HFF-Myc (cell line): Measurements from ENCODE around the gene FRS3.

Experiments
- DNase-seq: peaks from one replicate; pipeline ENCODE4 v3.0.0-alpha.2; 2011; ENCODE audit warnings: low read depth; ENCODE audit errors: extremely low read depth
- H3K4me3 ChIP-seq: replicated peaks from 2 replicates; pipeline ENCODE4 v1.5.1; 2011; ENCODE audit warnings: low read depth, mild to moderate bottlenecking, control low read depth, low read length
- TF ChIP-seq, protein P1 (sequence below): IDR thresholded peaks from 2 replicates; pipeline ENCODE4 v1.5.1; 2012; ENCODE audit warnings: mild to moderate bottlenecking, low read depth, low read length, control low read depth; ENCODE audit errors: missing control alignments

Gene FRS3

GRCh38 chr6:41759106-41759904 lies 20.4 kb downstream of the FRS3 start:
- H3K4me3 ChIP-seq: no peak overlapping the region
- DNase-seq: no peak
- TF ChIP-seq, protein P1, sequence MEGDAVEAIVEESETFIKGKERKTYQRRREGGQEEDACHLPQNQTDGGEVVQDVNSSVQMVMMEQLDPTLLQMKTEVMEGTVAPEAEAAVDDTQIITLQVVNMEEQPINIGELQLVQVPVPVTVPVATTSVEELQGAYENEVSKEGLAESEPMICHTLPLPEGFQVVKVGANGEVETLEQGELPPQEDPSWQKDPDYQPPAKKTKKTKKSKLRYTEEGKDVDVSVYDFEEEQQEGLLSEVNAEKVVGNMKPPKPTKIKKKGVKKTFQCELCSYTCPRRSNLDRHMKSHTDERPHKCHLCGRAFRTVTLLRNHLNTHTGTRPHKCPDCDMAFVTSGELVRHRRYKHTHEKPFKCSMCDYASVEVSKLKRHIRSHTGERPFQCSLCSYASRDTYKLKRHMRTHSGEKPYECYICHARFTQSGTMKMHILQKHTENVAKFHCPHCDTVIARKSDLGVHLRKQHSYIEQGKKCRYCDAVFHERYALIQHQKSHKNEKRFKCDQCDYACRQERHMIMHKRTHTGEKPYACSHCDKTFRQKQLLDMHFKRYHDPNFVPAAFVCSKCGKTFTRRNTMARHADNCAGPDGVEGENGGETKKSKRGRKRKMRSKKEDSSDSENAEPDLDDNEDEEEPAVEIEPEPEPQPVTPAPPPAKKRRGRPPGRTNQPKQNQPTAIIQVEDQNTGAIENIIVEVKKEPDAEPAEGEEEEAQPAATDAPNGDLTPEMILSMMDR: no peak

DNA sequence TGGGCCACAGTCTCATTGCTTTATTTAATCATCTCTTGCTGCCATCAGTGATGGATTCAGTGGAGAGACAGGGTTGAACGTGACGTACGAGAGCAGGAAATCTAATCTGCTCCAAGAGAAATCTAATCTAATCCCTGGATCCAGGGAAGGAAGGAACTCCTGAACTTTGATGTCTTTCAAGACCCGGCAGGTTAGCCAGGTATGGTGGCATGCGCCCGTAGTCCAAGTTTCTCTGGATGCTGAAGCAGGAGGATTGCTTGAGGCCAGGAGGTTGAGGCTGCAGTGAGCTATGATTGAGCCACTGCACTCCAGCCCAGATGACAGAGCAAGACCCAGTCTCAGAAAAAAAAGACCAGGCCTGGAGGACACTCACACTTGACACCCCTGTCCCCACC lies 21.1 kb downstream of the FRS3 start:
- H3K4me3 ChIP-seq: no peak overlapping the region
- TF ChIP-seq, protein P1: no peak
- no peak for DNase-seq

- H3K4me3 ChIP-seq: no peak overlapping the region
- TF ChIP-seq, protein P1: no peak
- no peak for DNase-seq
Measured at GRCh38 chr6:41757931-41758640, 21.6 kb downstream of the FRS3 start.

DNA sequence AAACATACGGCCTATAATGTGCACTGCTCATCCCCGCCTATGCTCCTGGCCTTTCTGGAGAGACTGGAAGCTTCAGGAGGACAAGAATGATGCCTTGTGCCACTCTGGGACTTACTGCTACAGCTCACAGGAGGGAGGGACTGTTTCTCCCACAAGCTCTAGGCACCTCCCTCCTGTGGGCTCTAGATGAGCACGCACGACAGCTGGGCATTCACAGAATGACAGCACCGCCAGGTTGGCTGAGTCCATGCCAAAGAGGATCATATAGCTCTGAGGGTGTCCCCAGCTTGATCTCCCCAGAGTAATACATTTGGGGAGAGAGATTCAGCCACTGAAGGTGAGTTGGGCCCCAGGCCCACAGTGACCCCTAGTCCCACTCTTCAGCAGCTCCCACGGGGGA lies 22.4 kb downstream of the FRS3 start:
- no peak overlapping the region for H3K4me3 ChIP-seq
- TF ChIP-seq, protein P1: no peak
- DNase-seq: no peak

DNA sequence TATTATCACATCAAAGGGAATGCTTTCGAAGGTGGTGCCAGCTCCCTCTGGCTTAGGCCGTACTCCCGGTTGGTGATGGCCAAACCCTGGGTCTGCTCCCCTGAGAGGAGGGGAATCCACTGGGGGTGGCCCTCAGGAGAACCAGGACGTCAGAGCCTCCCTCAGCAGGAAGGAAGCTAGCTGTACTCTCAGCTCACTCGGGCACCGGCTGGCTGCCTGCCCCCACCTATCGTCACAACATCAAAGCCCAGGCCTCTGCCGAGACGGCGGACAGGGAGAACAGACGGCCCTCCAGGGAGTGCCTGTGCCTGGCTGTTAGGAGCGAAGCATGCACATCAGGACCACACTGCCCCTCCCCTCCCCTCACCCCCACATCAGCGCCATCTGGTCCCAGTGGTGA lies 23.3 kb downstream of the FRS3 start:
- DNase-seq: no peak

GRCh38 chr6:41755895-41756294 lies 23.8 kb downstream of the FRS3 start:
- DNase-seq: no peak
- no peak overlapping the region for H3K4me3 ChIP-seq
- TF ChIP-seq, protein P1: no peak

More for the DNA sequence above, 23.3 kb downstream of the FRS3 start:
- no peak overlapping the region for H3K4me3 ChIP-seq
- TF ChIP-seq, protein P1: no peak

DNA sequence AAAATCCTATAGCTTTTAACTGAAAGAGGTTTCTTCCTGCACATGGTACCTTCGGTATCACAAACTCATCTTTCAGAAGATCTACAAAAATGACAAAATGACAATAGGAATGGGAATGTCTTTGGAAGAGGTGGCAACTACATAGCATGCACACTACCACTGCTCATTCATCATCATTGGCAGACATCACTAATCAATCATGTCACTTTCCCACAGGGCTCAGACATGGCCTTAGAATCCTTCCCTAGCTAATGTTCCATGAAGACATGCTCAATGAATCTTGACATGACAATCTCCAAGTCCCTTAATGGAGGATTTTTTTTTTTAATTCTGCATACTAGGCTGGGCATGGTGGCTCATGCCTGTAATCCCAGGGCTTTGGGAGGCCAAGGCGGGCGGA lies 29.3 kb downstream of the FRS3 start:
- DNase-seq: no peak
- TF ChIP-seq, protein P1: no peak
- no peak overlapping the region for H3K4me3 ChIP-seq
